ENCODE data around the gene LHFPL6.

DNA sequence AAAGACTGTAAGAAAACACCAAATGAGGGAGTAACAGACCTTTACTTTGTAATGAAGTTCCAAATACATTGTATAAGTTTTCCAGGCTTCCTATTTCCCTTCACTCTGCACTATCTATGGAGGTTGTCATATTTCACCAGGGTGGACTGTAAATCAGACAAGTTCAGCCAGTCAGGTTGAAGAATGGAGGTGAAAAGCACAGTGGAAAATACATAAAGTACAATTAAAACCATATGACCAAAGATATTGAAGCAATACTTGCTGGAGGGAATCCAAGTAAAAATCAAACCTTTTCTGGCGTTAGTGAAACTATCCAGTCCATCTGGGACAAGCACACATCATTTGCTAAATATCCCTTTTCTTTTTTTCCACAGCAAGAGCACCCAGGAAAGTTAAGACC lies 3.2 kb downstream of the LHFPL6 start:
- TF ChIP-seq, protein P1, sequence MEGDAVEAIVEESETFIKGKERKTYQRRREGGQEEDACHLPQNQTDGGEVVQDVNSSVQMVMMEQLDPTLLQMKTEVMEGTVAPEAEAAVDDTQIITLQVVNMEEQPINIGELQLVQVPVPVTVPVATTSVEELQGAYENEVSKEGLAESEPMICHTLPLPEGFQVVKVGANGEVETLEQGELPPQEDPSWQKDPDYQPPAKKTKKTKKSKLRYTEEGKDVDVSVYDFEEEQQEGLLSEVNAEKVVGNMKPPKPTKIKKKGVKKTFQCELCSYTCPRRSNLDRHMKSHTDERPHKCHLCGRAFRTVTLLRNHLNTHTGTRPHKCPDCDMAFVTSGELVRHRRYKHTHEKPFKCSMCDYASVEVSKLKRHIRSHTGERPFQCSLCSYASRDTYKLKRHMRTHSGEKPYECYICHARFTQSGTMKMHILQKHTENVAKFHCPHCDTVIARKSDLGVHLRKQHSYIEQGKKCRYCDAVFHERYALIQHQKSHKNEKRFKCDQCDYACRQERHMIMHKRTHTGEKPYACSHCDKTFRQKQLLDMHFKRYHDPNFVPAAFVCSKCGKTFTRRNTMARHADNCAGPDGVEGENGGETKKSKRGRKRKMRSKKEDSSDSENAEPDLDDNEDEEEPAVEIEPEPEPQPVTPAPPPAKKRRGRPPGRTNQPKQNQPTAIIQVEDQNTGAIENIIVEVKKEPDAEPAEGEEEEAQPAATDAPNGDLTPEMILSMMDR (IDR thresholded peaks at IDR 0.05), result no peak
- TF ChIP-seq POLR2A (IDR thresholded peaks at IDR 0.05), result no peak
